Measurements from ENCODE around the gene MRPS18A.

Gene MRPS18A

GRCh38 chr6:43718387-43719105 lies 31.0 kb upstream of the MRPS18A start:
- no peak overlapping the region for H3K4me3 ChIP-seq (ENCODE audit: low read length)
- DNase-seq (ENCODE audit: low read depth, low spot score), result no peak

- DNase-seq (ENCODE audit: low read depth, low spot score), result no peak
- H3K4me3 ChIP-seq (ENCODE audit: low read length), result no peak overlapping the region
Measured at GRCh38 chr6:43717822-43718221, 30.2 kb upstream of the MRPS18A start.

- no peak for DNase-seq (ENCODE audit: low read depth, low spot score)
- H3K4me3 ChIP-seq (ENCODE audit: low read length), result no peak overlapping the region
Measured at GRCh38 chr6:43717389-43717788, 29.8 kb upstream of the MRPS18A start.

- DNase-seq (ENCODE audit: low read depth, low spot score), result no peak
- no peak overlapping the region for H3K4me3 ChIP-seq (ENCODE audit: low read length)
Measured at GRCh38 chr6:43716099-43716498, 28.5 kb upstream of the MRPS18A start.

GRCh38 chr6:43715056-43715788 lies 27.6 kb upstream of the MRPS18A start:
- DNase-seq (ENCODE audit: low read depth, low spot score), result no peak

GRCh38 chr6:43714311-43715055 lies 26.9 kb upstream of the MRPS18A start:
- no peak for DNase-seq (ENCODE audit: low read depth, low spot score)
- no peak overlapping the region for H3K4me3 ChIP-seq (ENCODE audit: low read length)

More at GRCh38 chr6:43715056-43715788, 27.6 kb upstream of the MRPS18A start:
- H3K4me3 ChIP-seq (ENCODE audit: low read length), result no peak overlapping the region

GRCh38 chr6:43713643-43714310 lies 26.2 kb upstream of the MRPS18A start:
- no peak overlapping the region for H3K4me3 ChIP-seq (ENCODE audit: low read length)
- DNase-seq (ENCODE audit: low read depth, low spot score), result no peak

GRCh38 chr6:43712579-43712978 lies 25.0 kb upstream of the MRPS18A start:
- no peak overlapping the region for H3K4me3 ChIP-seq (ENCODE audit: low read length)
- no peak for DNase-seq (ENCODE audit: low read depth, low spot score)

- H3K4me3 ChIP-seq (ENCODE audit: low read length), result no peak overlapping the region
- DNase-seq (ENCODE audit: low read depth, low spot score), result no peak
Measured at GRCh38 chr6:43710576-43710975, 23.0 kb upstream of the MRPS18A start.

- no peak for DNase-seq (ENCODE audit: low read depth, low spot score)
- H3K4me3 ChIP-seq (ENCODE audit: low read length), result no peak overlapping the region
Measured at GRCh38 chr6:43709654-43710303, 22.2 kb upstream of the MRPS18A start.

- H3K4me3 ChIP-seq (ENCODE audit: low read length), result no peak overlapping the region
- no peak for DNase-seq (ENCODE audit: low read depth, low spot score)
Measured at GRCh38 chr6:43708860-43709653, 21.5 kb upstream of the MRPS18A start.

- H3K4me3 ChIP-seq (ENCODE audit: low read length), result no peak overlapping the region
- no peak for DNase-seq (ENCODE audit: low read depth, low spot score)
Measured at GRCh38 chr6:43707767-43708166, 20.2 kb upstream of the MRPS18A start.

GRCh38 chr6:43707269-43707668 lies 19.7 kb upstream of the MRPS18A start:
- DNase-seq (ENCODE audit: low read depth, low spot score), result no peak
- no peak overlapping the region for H3K4me3 ChIP-seq (ENCODE audit: low read length)

- DNase-seq (ENCODE audit: low read depth, low spot score), result peak; percentile 51
- no peak overlapping the region for H3K4me3 ChIP-seq (ENCODE audit: low read length)
Measured at GRCh38 chr6:43706788-43707187, 19.2 kb upstream of the MRPS18A start.

- no peak for DNase-seq (ENCODE audit: low read depth, low spot score)
- H3K4me3 ChIP-seq (ENCODE audit: low read length), result no peak overlapping the region
Measured at GRCh38 chr6:43705996-43706395, 18.4 kb upstream of the MRPS18A start.

- no peak for DNase-seq (ENCODE audit: low read depth, low spot score)
Measured at GRCh38 chr6:43703512-43704429, 16.2 kb upstream of the MRPS18A start.

More at GRCh38 chr6:43703512-43704429, 16.2 kb upstream of the MRPS18A start:
- no peak overlapping the region for H3K4me3 ChIP-seq (ENCODE audit: low read length)
